C4-2B (cell line): ENCODE data around the gene TMEM156.

Source experiments
- H3K27ac ChIP-seq: fragments of 450-650 bp; 2 replicates; pipeline ENCODE4 v1.5.1; 2017
- ZFX ChIP-seq: fragments of 450-650 bp; IDR thresholded peaks from 2 replicates; pipeline ENCODE4 v1.6.1; 2017
- TF ChIP-seq, protein P1 (sequence below): fragments of 450-650 bp; conservative IDR thresholded peaks from 2 replicates; pipeline ENCODE4 v1.5.1; 2017; ENCODE audit warnings: mild to moderate bottlenecking

The TMEM156 gene, protein sequence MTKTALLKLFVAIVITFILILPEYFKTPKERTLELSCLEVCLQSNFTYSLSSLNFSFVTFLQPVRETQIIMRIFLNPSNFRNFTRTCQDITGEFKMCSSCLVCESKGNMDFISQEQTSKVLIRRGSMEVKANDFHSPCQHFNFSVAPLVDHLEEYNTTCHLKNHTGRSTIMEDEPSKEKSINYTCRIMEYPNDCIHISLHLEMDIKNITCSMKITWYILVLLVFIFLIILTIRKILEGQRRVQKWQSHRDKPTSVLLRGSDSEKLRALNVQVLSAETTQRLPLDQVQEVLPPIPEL

DNA sequence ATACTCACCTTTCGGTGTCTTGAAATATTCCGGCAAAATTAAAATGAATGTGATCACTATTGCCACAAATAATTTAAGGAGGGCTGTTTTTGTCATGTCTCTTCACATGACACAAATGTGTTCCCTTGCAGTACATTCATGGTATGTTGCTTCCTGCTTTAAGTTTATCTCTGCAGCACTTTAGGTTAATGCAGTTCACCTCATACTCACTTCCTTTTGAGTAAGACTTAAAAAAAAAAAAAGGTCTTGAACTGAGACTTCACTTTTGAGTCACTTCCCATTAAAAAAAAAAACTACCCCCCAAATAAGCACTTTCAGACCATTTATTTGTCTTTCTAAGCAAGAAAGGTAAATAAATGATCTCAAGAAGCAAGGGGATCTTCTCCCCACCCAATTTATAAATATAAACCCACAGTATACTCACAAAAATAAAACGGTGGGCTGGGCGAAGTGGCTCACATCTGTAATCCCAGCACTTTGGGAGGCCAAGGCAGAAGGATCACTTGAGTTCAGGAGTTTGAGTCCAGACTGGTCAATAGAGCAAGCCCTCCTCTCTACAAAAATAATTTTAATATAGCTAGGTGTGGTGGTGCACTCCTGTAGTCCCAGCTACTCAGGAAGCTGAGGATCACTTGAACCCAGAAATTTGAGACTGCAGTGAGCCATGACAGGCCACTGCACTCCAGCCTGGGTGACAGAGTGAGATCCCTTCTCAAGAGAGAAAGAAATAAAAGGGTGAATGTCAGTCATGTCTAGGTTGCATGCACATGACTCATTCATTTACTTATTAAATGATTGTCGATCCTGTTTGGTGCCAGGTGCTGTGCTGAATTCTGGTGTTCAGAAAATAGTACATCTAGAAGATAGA is at the start of gene TMEM156:
Gene TMEM156, minus strand, starts transcription at position 192 of the 868 bp plus-strand sequence. Its CDS starts 96 bp downstream, at position 96.
- no peak within 1 kb of the TSS for H3K27ac ChIP-seq
- TF ChIP-seq, protein P1, sequence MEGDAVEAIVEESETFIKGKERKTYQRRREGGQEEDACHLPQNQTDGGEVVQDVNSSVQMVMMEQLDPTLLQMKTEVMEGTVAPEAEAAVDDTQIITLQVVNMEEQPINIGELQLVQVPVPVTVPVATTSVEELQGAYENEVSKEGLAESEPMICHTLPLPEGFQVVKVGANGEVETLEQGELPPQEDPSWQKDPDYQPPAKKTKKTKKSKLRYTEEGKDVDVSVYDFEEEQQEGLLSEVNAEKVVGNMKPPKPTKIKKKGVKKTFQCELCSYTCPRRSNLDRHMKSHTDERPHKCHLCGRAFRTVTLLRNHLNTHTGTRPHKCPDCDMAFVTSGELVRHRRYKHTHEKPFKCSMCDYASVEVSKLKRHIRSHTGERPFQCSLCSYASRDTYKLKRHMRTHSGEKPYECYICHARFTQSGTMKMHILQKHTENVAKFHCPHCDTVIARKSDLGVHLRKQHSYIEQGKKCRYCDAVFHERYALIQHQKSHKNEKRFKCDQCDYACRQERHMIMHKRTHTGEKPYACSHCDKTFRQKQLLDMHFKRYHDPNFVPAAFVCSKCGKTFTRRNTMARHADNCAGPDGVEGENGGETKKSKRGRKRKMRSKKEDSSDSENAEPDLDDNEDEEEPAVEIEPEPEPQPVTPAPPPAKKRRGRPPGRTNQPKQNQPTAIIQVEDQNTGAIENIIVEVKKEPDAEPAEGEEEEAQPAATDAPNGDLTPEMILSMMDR, result no peak
- no peak for TF ChIP-seq ZFX

DNA sequence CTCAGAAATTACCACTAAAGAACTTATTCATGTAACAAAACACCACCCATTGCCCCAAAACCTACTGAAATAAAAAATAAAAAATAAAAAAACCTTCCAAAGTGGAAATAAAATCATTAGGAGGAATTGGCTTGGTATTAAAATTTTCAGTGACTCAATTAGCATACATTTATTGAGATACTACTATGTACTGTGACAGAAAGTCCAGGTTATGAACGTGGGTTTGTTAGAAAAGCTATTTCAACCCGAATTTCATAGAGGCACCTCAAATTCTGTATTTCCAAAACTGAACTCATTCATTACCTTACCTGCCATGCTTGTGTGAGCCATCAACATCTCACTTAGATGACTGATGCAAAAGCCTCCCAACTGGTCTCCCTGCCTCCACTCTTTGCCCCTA is 46.6 kb upstream of the TMEM156 start:
- no peak overlapping the region for H3K27ac ChIP-seq
- TF ChIP-seq ZFX, result no peak
- TF ChIP-seq, protein P1, result no peak

DNA sequence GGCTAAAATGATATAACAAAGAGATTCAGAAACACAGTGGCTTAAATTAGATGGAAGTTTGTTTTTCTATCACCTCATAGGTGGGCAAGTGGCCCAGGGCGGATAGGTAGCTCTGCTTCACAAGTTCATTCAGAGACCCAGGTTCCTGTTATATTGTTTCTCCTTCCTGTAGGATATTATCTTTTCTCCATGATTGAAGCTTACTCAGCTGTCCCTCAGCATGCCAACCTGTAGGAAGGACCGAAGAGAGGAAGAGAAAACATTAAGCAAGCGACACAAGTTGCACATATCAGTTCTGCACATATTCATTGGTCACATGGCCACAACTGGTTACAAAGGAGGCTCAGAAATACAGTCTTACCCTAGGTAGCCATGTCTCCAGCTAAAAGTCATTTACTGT is 36.7 kb upstream of the TMEM156 start:
- no peak overlapping the region for H3K27ac ChIP-seq
- TF ChIP-seq ZFX, result no peak
- TF ChIP-seq, protein P1, result no peak

DNA sequence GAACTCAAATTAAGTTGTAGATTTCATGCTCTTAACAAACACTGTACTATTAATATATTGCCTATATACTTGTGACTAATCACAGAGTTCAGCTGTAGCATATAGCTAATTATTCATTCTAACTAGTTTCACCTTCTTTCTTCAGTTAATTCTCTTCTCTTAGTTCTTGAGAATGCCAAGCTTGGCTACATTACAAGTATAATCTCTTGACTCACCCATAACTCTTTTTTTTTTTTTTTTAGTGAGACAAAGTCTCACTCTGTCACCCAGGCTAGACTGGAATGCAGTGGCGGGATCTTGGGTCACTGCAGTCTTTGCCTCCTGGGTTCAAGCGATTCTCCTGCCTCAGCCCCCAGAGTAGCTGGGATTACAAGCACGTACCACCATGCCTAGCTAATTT is 35.2 kb upstream of the TMEM156 start:
- TF ChIP-seq, protein P1, result no peak
- no peak for TF ChIP-seq ZFX
- H3K27ac ChIP-seq, result no peak overlapping the region

DNA sequence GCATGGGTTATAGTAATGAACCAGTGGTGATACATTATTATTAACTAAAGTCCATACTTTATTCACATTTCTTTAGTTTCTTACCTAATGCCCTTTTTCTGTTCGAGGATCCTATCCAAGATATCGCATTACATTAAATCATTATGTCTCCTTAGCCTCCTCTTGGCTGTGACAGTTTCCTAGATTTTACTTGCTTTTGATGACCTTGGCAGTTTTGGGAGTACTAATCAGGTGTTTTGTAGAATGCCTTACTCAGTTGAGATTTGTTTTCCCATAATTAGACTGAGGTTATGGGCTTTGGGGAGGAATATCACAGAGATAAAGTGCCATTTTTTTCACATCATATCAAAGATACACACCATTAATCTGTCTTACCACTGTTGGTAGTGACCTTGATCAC is 34.8 kb upstream of the TMEM156 start:
- no peak overlapping the region for H3K27ac ChIP-seq
- TF ChIP-seq, protein P1, result no peak

DNA sequence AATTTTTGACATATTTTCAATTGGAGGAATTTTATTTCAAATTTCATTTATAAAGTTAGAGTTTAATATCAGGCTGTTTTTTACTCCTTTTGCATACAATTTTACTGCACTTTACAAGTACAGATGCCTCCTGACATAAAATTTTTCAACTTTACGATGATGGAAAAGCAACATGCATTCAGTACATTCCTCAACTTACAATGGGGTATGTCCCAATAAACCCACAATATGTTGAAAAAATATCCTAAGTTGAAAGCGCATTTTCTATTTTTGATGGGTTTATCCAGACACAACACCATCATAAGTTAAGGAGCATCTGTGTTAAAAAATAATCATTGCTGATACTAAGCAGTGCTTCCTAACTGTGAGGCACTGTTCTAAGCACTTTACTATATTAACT is 34.2 kb upstream of the TMEM156 start:
- no peak for TF ChIP-seq ZFX
- TF ChIP-seq, protein P1, result no peak

DNA sequence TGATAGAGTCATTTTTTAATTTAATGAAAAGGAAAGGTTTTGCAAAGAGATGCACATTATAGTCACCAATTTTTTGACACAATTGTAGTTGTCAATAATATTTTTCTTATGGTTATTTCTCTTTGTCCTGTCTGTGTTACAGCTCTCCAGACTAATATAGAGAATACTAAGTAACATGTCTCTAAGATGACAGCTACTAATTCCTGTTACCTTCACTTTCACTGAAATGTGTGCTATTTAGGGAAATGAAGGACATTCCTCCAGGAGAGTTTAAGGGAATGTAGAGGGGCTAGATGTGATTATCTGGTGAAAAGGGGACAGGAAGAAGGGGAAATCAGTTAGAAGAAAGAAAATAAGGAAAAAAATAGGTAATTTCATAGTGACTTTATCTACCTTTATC is 31.2 kb upstream of the TMEM156 start:
- no peak for TF ChIP-seq ZFX
- no peak overlapping the region for H3K27ac ChIP-seq

More for the DNA sequence above, 34.2 kb upstream of the TMEM156 start:
- no peak overlapping the region for H3K27ac ChIP-seq
